NCI-H2196 treated with DMSO at 0.1 percent for 48 hours (cell line): ENCODE data around the gene GJA3.

ENCODE experiments used
- DNase-seq: peaks from one replicate; lab custom pipeline; 2025; ENCODE audit not compliant: unreplicated experiment; lab: John Stamatoyannopoulos, UW

Gene GJA3

DNA sequence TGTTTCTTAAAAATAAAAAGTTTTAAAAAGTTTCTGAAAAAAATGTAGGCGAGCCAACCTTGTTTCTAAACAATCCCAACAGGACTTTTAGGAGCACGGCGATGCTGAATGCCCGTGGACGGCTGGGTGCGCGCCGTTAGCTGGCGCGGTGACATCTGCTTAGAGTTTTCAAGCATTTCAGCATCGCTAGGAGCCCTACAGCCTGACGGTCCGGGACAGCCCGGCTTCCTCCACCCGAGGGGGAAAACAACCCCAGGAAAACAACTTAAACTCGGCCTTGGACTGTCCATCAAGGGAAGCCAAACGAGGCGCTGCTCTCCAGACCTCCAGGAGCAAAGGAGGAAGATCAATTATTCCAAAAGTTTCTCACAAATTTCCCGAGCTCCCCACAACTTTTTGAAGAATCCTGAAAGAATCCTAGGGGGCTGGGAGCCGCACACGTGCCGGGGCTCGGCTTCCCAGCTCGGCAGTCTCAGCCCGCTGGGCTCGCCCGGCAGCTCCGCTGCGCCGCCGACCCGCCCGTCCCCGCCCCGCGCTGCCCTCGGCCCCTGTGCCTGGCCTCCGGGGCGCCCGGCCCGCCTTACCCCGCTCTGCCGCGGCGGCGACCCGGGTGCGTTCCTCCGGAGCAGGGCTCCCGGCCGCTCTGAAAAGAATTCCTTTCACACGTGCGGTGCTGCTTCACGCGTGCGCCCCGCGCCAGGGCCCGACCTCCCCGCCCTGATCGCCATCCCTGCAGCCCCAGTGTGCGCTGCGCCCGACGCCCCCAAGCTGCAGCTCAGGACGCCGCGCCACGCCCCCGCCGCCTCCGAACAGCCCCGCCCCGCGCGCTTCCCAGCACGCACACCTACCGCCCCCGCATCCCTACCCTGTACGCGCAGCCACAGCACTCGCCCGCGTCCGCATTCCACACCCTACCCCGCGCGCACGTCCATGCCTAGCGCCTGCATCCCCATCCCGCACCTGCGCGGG lies at the start of gene GJA3:
TSS of gene GJA3 (minus strand) at position 747 of the 969 bp plus-strand sequence. CDS start 17,764 bp downstream, outside the sequence.
- DNase-seq, result no peak

DNA sequence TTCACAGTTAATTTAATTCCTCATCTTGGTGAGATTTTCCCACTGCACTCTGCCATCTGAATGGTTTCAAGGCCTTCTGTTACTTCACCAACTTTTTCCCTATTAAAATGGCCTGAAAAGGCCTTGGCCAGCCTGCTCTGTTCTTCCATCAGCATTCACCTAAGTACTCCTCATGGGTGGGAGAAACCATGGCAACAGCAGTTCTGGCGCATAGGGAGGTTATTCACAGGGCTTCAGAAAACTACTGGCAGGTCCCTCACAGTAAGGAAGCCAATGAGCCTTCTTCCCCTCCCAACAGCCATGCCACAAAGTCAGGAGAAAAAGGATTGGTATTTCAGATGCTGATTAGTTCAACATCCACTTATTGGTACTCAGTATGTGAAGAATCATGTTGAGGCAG lies 49.1 kb upstream of the GJA3 start:
- no peak for DNase-seq

DNA sequence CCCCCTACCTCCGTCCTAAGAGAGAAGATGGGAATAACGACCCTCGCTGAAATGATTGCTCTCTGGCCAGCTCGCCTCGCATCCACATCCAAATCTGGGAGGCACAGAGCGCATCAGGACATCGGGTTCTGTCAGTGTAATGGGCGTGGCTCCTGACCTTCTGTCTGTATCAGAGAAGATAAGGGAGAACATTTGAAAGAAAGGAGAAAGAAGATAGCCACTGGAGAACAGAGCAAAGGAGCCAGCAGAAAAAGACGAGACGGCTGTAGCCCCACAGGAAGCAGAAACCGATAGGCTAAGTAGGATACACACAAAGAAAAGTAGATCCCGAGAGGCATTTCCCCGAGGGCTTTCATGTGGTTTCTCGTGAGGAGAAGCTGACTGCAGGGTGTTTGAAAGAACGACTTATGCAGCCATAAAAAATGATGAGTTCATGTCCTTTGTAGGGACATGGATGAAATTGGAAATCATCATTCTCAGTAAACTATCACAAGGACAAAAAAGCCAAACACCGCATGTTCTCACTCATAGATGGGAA lies 45.9 kb upstream of the GJA3 start:
- DNase-seq, result no peak

DNA sequence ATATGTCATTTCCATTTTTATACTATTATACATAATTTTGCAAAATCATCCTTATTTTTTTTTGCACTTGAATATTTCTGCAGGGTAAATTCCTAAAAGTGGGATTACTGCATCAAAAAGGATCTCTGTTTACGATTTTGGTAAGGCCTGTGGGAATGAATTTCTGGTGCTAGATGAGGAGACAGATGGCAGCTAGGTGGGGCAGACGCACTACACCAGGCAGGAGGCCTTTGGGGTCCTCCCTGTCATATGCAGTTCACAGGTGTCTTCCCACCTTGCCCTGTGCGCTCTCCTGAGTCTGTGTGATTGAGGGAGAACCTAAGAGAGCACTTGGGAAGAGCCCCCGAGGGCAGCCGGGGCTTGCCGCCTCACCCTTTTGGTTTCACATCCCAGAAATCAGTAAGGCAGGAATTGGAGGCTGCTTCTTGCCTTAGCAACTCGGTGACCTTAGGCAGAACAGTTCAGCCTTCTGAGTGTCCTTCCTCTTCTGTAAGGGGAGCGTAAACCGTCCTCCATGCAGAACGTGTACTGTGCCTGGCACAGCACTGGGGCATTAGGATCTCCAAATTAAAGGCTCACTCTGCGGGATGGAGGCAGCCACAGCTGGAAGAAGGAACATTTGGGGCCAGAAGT lies 45.3 kb upstream of the GJA3 start:
- no peak for DNase-seq

DNA sequence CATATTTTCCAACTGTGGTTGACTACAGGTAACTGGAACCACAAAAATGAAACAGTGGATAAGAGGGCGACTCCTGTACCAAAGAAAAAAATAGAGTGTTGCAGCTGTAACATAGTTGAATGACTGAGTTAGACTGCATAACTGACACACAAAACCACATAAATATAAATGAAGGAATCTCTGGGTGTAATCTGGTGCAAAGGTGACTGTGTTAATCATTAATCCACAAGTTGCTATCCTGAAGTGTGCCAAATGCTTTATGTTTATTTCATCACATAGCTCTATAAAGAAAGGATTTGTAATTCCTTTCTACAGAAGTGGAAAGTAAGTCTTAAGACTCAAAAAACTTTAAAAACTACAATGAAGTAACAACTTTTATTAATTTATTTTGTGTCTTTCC lies 37.9 kb upstream of the GJA3 start:
- DNase-seq, result no peak

DNA sequence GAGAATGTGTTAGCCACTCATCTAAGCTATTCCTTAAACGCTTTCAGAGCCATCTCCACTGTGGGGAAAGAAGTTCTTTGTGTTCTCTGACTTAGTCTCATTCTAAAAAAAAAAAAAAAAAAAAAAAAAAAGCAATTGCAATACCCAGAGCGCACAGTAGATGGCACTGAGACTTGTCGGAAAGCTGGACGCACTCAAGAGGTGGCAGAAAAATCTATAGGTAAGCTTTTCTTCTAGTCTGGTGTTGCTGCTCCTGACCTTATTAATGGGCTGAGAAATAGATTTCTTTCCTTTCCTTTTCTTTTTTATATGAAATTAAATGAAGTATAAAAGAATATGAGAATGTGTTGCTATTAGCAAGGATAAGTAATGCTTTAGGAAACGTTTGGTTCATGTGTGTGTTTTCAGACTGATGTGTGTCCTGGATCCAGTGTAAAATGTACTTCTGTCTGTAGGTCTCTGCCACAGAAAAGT lies 36.5 kb upstream of the GJA3 start:
- DNase-seq, result no peak

DNA sequence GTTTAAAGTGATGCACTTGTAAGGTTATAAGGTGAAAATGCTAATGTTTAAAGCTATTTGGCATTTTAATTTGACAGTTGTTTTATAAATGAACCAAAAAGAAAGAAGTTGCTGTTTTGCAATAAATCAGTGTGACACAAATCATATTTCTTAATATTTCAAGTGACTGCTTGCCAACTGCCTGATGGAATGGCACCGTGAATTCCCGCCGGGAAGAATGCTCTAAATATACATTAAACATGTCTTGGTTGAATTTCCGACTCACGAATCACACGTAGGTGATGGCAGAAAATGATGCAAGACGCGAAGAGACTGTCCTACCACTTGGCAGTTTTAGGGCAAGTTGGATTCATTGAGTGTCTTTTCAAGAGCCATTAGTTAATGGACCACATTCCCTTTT lies 34.9 kb upstream of the GJA3 start:
- no peak for DNase-seq

DNA sequence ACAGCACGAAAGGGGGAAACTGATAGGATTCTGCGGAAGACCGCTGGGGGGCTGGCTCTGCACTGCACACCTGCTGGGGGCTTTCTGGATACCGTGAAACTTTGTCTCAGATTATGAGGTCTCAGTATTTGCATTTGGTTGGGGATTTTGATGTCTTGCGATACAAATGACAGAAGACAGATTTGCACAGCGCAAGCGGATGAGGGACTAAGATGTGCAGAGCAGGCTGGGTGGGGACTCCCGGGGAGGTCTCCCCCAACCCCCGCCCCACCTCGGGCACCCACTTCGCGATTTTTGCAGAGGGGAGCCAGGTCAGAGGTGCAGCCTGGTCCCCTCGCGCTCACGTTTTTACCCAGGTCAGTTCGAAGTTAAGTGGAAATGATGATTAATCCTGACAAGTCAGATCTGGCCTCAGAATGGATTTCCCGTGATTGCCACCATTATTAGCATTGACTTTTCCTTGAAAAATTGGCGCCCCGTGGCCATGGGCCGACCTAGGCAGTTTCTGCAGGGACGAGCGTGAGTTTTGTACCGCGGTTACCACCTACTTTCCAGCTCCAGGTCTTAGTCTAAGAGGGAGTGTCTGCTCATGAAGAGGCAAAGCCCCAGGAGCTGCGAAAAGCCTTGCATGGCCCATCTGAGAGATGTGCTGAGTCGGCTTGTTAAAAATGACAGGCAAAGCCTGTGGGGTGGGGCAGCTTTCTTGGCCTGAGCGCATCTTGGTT lies 33.2 kb upstream of the GJA3 start:
- DNase-seq, result no peak

DNA sequence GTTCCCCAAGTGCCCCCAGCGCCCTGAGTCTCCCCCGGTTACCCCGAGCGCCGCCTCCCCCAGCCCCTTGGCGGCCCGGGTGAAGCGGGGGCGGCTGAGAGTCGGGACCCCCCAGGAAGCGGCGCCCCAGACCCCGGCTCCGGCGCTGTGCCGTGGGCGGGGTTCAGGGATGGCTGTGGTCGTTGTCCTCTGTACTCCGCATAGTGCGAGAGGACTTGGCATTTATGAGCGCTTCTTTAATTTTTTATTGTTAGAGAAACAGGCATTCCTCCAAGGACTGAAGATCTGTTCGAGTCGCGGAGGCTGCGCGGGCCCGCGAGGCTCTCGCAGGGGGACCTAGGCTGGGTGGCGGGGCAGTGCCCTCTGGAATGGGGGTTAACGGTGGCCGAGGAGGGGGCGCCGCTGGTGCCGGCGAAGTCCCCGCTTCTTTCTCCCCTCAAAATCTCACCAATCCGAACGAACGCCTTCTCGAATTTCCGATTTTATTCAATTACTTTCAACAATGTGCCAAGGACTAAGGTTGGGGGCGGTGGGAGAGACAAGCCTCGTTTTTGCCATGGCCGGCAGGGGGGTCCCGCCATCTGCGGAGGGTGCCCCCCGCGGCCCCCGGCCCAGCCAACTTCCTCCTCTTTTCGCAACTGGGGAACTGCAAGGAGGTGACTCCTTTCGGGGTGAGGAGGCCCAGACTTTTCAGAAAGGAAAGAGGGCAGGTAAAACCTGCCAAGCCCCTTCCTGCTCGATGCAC lies 32.5 kb upstream of the GJA3 start:
- DNase-seq, result no peak

DNA sequence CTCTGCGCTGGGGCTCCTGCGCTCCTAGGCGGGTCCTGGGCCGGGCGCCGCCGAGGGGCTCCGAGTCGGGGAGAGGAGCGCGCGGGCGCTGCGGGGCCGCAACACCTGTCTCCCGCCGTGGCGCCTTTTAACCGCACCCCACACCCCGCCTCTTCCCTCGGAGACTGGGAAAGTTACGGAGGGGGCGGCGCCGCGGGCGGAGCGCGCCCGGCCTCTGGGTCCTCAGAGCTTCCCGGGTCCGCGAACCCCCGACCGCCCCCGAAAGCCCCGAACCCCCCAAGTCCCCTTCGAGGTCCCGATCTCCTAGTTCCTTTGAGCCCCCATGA lies 31.9 kb upstream of the GJA3 start, which contains the start of gene GJB2:
TSS of gene GJB2 (minus strand) at position 103 of the 326 bp plus-strand sequence. CDS start 3,357 bp downstream, outside the sequence.
- no peak for DNase-seq

DNA sequence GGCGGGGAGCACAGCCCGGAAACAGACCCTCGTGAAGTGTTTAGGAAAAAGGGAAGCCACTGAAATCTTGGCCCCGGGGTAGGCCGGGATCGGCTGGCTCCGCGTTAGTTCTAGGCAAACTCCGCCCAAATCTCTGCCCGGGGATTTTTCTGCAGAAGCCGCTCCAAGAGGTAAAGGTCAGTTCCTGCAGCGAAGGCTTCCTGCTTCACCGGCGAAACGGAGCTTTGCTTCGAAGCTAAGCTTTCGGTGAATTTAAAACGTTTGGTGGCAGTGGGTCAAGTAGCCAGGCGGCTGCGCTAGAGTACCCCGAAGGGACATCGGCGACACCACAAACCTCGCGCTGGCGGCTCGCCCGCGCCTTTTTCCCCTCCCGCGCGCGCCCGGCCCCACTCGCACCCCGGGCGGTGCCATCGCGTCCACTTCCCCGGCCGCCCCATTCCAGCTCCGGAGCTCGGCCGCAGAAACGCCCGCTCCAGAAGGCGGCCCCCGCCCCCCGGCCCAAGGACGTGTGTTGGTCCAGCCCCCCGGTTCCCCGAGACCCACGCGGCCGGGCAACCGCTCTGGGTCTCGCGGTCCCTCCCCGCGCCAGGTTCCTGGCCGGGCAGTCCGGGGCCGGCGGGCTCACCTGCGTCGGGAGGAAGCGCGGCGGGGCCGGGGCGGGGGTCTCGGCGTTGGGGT lies 31.4 kb upstream of the GJA3 start:
- DNase-seq, result no peak

DNA sequence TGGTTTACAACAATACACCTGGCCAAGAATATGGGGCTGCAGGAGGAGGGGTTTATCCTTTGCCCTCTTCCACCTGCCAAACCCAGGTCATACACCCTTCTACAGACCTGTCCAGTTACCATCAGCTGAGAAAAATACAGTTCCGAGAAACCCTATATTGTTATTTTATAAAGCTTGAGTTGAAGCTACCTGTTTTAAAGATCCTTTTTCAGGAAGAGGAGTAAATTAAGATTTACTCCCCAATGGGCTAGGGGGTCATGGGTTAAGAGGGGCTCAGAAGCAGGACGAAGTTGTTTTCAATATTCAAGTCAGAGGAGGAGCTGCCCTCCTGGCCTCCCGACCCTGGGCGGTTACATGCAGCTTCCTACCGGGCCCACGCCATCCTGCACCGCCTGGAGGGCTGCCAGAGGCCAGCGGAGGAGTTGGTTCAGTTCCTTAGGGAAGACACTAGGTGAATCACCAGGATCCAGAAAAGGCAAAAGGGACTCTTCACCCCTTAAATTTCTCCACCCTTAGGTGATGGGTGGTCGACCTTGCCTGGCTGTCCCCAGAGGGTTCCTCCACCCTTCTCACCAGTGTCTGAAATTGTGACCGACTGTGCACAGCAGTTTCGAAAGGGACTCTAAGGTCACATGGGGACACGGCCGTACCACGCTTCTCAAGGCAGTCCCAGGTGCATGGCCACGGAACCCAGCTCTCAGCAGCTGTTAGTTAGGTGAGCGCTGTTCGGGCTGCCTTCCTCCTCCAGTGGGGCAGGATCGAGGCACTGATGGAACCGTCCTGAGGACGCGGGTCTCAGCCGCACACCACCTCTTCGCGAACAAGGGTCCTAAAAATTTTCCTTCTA lies 30.7 kb upstream of the GJA3 start:
- no peak for DNase-seq

DNA sequence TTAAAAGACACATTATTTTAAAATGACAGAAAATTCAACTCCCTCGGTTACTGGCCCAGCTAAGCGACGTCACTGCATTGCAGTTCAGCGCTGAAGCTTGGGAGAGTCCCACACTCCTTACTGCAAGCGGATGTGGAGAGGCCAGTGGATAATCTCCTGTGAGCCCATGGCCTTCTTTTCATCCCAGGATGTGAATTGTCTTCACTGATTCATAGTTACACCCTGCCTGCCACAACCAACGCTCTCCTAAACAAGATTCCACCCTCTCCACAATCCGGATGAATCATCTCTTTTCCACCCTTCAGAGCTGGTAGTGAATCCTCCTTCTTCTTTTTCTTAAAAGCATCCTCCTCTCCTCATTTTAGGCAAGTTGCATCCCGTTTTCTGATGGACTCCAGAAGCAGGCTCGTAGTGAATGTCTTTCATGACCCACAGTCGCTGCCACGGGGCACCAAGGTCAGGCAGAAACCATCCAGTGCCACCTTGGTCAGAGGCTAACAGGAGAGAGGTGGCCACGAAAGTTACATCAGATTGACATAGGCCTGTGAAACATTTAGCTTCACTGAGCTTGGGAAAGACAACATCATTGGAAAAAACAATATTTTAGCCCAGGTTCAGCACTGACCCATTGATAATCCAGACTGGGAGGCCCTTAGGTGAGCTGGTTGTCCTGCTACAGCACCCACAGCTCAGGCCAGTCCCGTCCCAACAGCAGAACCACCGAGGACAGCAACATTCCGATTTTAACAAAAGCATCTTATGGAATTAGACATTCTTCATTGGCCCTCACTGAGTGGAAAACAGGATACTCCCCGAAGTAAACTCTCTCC lies 29.8 kb upstream of the GJA3 start:
- DNase-seq, result no peak

DNA sequence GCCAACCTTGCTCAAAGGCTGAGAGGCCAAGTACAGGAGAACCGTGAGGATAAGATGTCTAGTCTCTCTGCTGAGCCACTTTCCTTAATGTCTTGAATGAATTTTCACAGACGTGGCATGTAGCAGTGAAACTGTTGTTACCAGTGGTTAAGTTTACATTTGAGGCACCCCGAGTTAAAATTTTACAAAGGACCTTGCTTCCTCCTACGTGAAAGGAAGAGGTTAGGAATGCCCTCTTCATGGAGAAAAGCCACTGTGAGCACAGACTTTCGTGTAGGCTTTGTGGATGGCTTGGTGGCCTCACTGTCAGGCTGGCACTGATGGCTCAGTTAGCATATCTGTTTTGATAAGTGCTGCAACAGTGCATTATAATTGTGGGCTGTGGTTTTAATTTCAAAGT lies 29.2 kb upstream of the GJA3 start:
- DNase-seq, result no peak

DNA sequence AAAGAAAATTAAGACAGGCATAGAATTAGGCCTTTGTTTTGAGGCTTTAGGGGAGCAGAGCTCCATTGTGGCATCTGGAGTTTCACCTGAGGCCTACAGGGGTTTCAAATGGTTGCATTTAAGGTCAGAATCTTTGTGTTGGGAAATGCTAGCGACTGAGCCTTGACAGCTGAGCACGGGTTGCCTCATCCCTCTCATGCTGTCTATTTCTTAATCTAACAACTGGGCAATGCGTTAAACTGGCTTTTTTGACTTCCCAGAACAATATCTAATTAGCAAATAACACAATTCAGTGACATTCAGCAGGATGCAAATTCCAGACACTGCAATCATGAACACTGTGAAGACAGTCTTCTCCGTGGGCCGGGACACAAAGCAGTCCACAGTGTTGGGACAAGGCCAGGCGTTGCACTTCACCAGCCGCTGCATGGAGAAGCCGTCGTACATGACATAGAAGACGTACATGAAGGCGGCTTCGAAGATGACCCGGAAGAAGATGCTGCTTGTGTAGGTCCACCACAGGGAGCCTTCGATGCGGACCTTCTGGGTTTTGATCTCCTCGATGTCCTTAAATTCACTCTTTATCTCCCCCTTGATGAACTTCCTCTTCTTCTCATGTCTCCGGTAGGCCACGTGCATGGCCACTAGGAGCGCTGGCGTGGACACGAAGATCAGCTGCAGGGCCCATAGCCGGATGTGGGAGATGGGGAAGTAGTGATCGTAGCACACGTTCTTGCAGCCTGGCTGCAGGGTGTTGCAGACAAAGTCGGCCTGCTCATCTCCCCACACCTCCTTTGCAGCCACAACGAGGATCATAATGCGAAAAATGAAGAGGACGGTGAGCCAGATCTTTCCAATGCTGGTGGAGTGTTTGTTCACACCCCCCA lies 28.1 kb upstream of the GJA3 start:
- no peak for DNase-seq

DNA sequence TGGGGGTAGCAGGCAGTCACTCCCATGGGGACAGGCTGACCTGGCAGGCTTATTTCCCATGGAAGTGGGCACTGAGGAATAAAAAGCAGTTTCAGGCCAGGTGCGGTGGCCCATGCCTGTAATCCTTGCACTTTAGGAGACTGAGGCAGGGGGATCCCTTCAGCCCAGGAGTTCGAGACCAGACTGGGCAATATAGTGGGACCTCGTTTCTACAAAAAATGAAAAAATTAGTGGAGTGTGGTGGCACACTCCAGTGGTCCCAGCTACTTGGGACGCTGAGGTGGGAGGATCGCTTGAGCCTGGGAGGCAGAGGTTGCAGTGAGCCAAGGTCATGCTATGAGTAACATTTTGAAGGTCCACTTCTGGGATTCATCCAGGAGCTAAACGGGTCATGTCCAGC lies 25.9 kb upstream of the GJA3 start:
- no peak for DNase-seq

DNA sequence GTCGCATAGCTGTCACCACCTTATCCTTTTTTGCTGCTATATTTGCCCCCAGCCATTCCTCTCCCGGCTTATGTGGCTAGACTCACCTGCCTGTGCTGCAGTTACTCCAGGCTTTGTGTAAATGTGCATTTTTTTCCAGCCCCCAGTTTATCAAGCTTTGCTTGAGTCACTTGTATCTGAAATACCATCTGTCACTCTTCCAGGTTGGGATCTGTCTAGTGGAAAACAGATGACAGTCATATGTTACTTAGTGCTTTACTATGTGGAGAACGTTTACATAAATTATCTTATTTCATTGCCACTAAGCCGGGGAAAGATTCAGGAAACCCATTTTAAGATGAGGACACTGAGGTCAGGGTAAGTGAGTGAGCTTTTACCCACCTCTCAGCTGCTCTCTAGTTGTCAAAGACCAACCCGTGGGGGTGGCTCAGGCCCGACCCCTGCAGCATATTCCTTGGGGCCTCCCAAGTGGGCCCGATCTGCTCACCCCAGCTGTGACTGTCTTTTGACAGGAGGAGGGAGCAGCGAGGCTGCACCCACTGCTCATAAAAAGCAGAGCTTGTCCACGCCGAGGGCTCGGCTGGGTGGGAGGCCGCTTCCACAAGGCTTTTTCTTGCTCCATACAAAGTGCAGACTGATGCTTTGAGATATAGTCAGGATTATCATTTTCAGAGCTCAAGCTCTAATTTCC lies 24.7 kb upstream of the GJA3 start:
- no peak for DNase-seq
